CD14-positive monocyte (primary cell): ENCODE data around the gene TTC28. TPM values are rescaled to one million over a fixed set of nuclear protein-coding genes. Genes with fewer than 3 reads are reported as not detected.

Source experiments
- DNase-seq, 3 donors: peaks; one replicate each; pipeline ENCODE4 v3.0.0-alpha.2; 2011 to 2022
- H2AFZ ChIP-seq: 2 replicates; pipeline ENCODE4 v1.6.0; 2012; ENCODE audit warnings: mild to moderate bottlenecking, low read depth, low read length, inconsistent platforms; ENCODE audit not compliant: insufficient read depth, poor library complexity, severe bottlenecking
- H3K27ac ChIP-seq, 2 donors: 1 replicate in 1 of 2; 2 replicates in 1 of 2; pipeline ENCODE4 v1.5.1; 2012 to 2013; ENCODE audit warnings: low read length in 2 of 2, control low read depth in 1 of 2, inconsistent platforms in 1 of 2, low read depth in 1 of 2, mild to moderate bottlenecking in 1 of 2
- H3K27me3 ChIP-seq, 2 donors: one replicate each; pipeline versions ENCODE4 v1.6.0 to v1.6.1; 2011 to 2013; ENCODE audit warnings: low read length in 2 of 2; ENCODE audit not compliant: control insufficient read depth in 2 of 2, insufficient read depth in 2 of 2
- H3K36me3 ChIP-seq, 2 donors: replicated peaks in 1 of 2; 1 replicate in 1 of 2; 2 replicates in 1 of 2; pipeline versions ENCODE4 v1.5.1 to v1.6.1; 2012 to 2013; ENCODE audit warnings: low read length in 2 of 2, control low read depth in 1 of 2, inconsistent platforms in 1 of 2, mild to moderate bottlenecking in 1 of 2; ENCODE audit not compliant: insufficient read depth in 2 of 2, control insufficient read depth in 1 of 2
- H3K4me1 ChIP-seq, 2 donors: 1 replicate in 1 of 2; 2 replicates in 1 of 2; pipeline versions ENCODE4 v1.5.1 to v1.6.1; 2012 to 2013; ENCODE audit warnings: low read length in 2 of 2, control low read depth in 1 of 2, inconsistent platforms in 1 of 2, mild to moderate bottlenecking in 1 of 2, moderate library complexity in 1 of 2; ENCODE audit not compliant: insufficient read depth in 2 of 2, control insufficient read depth in 1 of 2
- H3K4me2 ChIP-seq: replicated peaks from 2 replicates; pipeline ENCODE3; 2012; ENCODE audit warnings: low read length, moderate library complexity, mild to moderate bottlenecking; ENCODE audit not compliant: poor library complexity, severe bottlenecking; ENCODE audit errors: extremely low read depth
- H3K4me3 ChIP-seq, 3 experiments: fragments of 200-600 bp in 1 of 3; sonication (generic) in 1 of 3; replicated peaks in 1 of 3; 1 replicate in 2 of 3; 2 replicates in 1 of 3; pipeline ENCODE4 v1.5.1; 2011 to 2013; ENCODE audit warnings: low read length in 3 of 3, mild to moderate bottlenecking in 3 of 3, control low read depth in 2 of 3, low read depth in 2 of 3, inconsistent platforms in 1 of 3, moderate library complexity in 1 of 3
- H3K79me2 ChIP-seq: 2 replicates; pipeline ENCODE4 v1.6.0; 2012; ENCODE audit warnings: mild to moderate bottlenecking, control low read depth, inconsistent platforms, low read length, moderate library complexity; ENCODE audit not compliant: insufficient read depth
- H3K9ac ChIP-seq: 2 replicates; pipeline ENCODE4 v1.6.0; 2017; ENCODE audit warnings: low read length, mild to moderate bottlenecking; ENCODE audit not compliant: insufficient read depth, poor library complexity, severe bottlenecking
- H3K9me3 ChIP-seq, 2 donors: replicated peaks in 1 of 2; 1 replicate in 1 of 2; 2 replicates in 1 of 2; pipeline versions ENCODE4 v1.5.1 to v1.6.1; 2012 to 2013; ENCODE audit warnings: low read length in 2 of 2, control low read depth in 1 of 2; ENCODE audit not compliant: control insufficient read depth in 1 of 2, insufficient read depth in 1 of 2
- H4K20me1 ChIP-seq: 2 replicates; pipeline ENCODE4 v1.6.0; 2012; ENCODE audit warnings: mild to moderate bottlenecking, low read length, control low read depth, moderate library complexity; ENCODE audit not compliant: insufficient read depth
- H3K27ac Mint-ChIP-seq, 7 donors: one replicate each; pipeline ENCODE4 v1.8.0; 2020; ENCODE audit warnings: mild to moderate bottlenecking in 7 of 7, mixed read lengths in 7 of 7, moderate library complexity in 6 of 7, inconsistent platforms in 2 of 7
- H3K27me3 Mint-ChIP-seq, 3 donors: one replicate each; pipeline ENCODE4 v1.8.0; 2021 to 2022; ENCODE audit warnings: low read depth in 3 of 3, mild to moderate bottlenecking in 3 of 3, mixed read lengths in 3 of 3, moderate library complexity in 3 of 3, inconsistent platforms in 1 of 3
- H3K36me3 Mint-ChIP-seq, 2 donors: one replicate each; pipeline ENCODE4 v1.8.0; 2020; ENCODE audit warnings: mixed read lengths in 2 of 2, inconsistent platforms in 1 of 2, mild to moderate bottlenecking in 1 of 2
- H3K4me1 Mint-ChIP-seq: one replicate; pipeline ENCODE4 v1.8.0; 2020; ENCODE audit warnings: mild to moderate bottlenecking, mixed read lengths
- H3K4me3 Mint-ChIP-seq, 2 donors: one replicate each; pipeline ENCODE4 v1.8.0; 2020; ENCODE audit warnings: mild to moderate bottlenecking in 2 of 2, mixed read lengths in 2 of 2, moderate library complexity in 1 of 2
- H3K9me3 Mint-ChIP-seq, 7 donors: one replicate each; pipeline ENCODE4 v1.8.0; 2020 to 2022; ENCODE audit warnings: mixed read lengths in 7 of 7, mild to moderate bottlenecking in 6 of 7, moderate library complexity in 6 of 7, inconsistent platforms in 2 of 7
- CTCF ChIP-seq: fragments of 200-600 bp; IDR thresholded peaks from one replicate; pipeline ENCODE4 v1.8.0; 2022; ENCODE audit warnings: antibody characterized with exemption, mild to moderate bottlenecking
- WGBS: methylation state at CpG from one replicate; pipeline ENCODE4 v1.1.5; 2013; ENCODE audit warnings: missing lambda C conversion rate; ENCODE audit not compliant: insufficient coverage; 5-methylcytosine and 5-hydroxymethylcytosine counted together
- intact Hi-C, 2 donors: fragments of 100-400 bp; cut with micrococcal nuclease; formaldehyde crosslinking; loops; one replicate each; pipeline versions ENCODE4 v1.15.0 to v1.15.1; 2023
- polyA plus RNA-seq, 3 donors: library from polyadenylated mRNA; depleted of rRNA in 1 of 3; unstranded in 2 of 3; stranded (reverse) in 1 of 3; fragments of 300-500 nt in 2 of 3; fragments of >200 nt in 1 of 3; fragmentation: Illumina TruSeq in 2 of 3; gene quantifications; 1 replicate in 2 of 3; 2 replicates in 1 of 3; pipeline ENCODE4 v1.2.3, GENCODE V29; 2012 to 2021

Gene TTC28
- polyA plus RNA-seq, 3 donors = 0.24 to 0.61 TPM; not detected in 1

DNA sequence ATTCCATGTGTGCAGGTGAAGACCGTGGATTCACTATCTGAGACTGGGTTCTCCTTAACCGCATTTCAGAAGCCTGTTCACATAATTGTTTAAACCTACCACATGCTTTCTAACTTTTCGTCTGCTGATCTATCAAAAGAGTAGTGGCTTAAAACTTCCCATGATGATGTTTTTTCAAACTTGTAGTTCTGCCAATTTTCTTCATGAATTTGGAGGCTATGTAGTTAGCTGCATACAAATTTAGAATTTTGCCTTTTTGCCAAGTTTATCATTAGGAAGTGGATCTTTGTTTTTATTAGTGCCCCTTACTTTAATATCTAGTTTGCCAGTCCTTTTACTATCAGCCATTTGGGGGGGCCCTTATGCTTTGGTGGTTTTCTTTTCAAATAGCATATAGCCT, 703.1 kb downstream of the TTC28 start:
- Histone ChIP-seq H3K4me2 (no peak overlapping the region), H3K27ac (no peak overlapping the region), H3K4me1 (no peaks in the 10 kb centered on the region), H3K4me3 (no peak overlapping the region), H4K20me1 (no peaks in the 10 kb centered on the region), H3K36me3 (no peaks in the 10 kb centered on the region), H3K27me3 (no peaks in the 10 kb centered on the region), H3K9ac (no peak overlapping the region), H3K9me3 (no peaks in the 10 kb centered on the region), H2AFZ (no peak overlapping the region), H3K79me2 (no peaks in the 10 kb centered on the region)
- intact Hi-C loops = no loop called here
- H3K9me3 Mint-ChIP-seq = peaks cover 0 to 2% (median 0%) of the 10 kb centered on the region in 7 donors
- no peak for DNase-seq
- no peak overlapping the region for H3K27ac Mint-ChIP-seq
- WGBS = 100% methylated on average over 2 of the region's 3 CpGs
- H3K27me3 Mint-ChIP-seq = peaks cover 0 to 3% (median 0%) of the 10 kb centered on the region in 3 donors
- no peak for TF ChIP-seq CTCF
- H3K4me1 Mint-ChIP-seq = no peaks in the 10 kb centered on the region
- H3K36me3 Mint-ChIP-seq = peaks cover 2 to 5% of the 10 kb centered on the region in 2 donors
- no peak overlapping the region for H3K4me3 Mint-ChIP-seq

- Mint-ChIP-seq H3K4me1 (no peaks in the 10 kb centered on the region), H3K4me3 (no peak overlapping the region), H3K27me3 (peaks cover 0 to 3% (median 0%) of the 10 kb centered on the region in 3 donors), H3K27ac (no peak overlapping the region), H3K36me3 (peaks cover 0 to 5% of the 10 kb centered on the region in 2 donors), H3K9me3 (peaks cover 0 to 2% (median 0%) of the 10 kb centered on the region in 7 donors)
- no peak overlapping the region for H3K4me2 ChIP-seq
- H3K9me3 ChIP-seq = no peaks in the 10 kb centered on the region
- no peaks in the 10 kb centered on the region for H3K27me3 ChIP-seq
- H4K20me1 ChIP-seq = no peaks in the 10 kb centered on the region
- intact Hi-C loops = no loop called here
- H2AFZ ChIP-seq = no peak overlapping the region
- no peaks in the 10 kb centered on the region for H3K36me3 ChIP-seq
- 89% methylated on average over 5 of the region's 16 CpGs for WGBS
- no peak overlapping the region for H3K4me3 ChIP-seq
- no peak overlapping the region for H3K9ac ChIP-seq
- no peak overlapping the region for H3K27ac ChIP-seq
- no peaks in the 10 kb centered on the region for H3K79me2 ChIP-seq
- H3K4me1 ChIP-seq = no peaks in the 10 kb centered on the region
- no peak for TF ChIP-seq CTCF
- DNase-seq = no peak
These were observed 704.1 kb downstream of the TTC28 start for GRCh38 chr22:27975381-27976013.
